HepG2 (cell line): ENCODE results near the gene ASPM.

Experiments
- CAMTA2 ChIP-seq: sonication (generic); formaldehyde crosslinking; IDR thresholded peaks from 2 replicates; pipeline ENCODE4 v1.4.0; 2020; ENCODE audit warnings: mild to moderate bottlenecking, missing genetic modification reagents, borderline replicate concordance
- EP300 ChIP-seq, 3 experiments: sonication (generic) in 1 of 3; formaldehyde crosslinking in 1 of 3; IDR thresholded peaks; 2 replicates each; pipeline versions ENCODE4 v1.5.1 to v1.6.1; 2011 to 2020; ENCODE audit warnings: low read depth in 2 of 3, low read length in 2 of 3, borderline replicate concordance in 1 of 3, improper control_type of control experiment in 1 of 3, mild to moderate bottlenecking in 1 of 3, missing genetic modification reagents in 1 of 3, moderate library complexity in 1 of 3
- HNF4G ChIP-seq, 2 experiments: sonication (generic) in 1 of 2; formaldehyde crosslinking in 1 of 2; IDR thresholded peaks; 2 replicates each; pipeline versions ENCODE4 v1.4.0 to v1.6.1; 2011 to 2020; ENCODE audit warnings: borderline replicate concordance in 2 of 2, low read depth in 2 of 2, mild to moderate bottlenecking in 2 of 2, low read length in 1 of 2, missing genetic modification reagents in 1 of 2, moderate library complexity in 1 of 2
- HNRNPUL1 ChIP-seq: fragments of 200-400 bp; formaldehyde crosslinking; IDR thresholded peaks from 2 replicates; pipeline ENCODE4 v1.6.1; 2017; ENCODE audit warnings: low read depth, mild to moderate bottlenecking, low read length, moderate library complexity
- MEIS2 ChIP-seq: sonication (generic); formaldehyde crosslinking; IDR thresholded peaks from 2 replicates; pipeline ENCODE4 v1.9.0; 2021; ENCODE audit warnings: mild to moderate bottlenecking, missing genetic modification reagents
- POLR2AphosphoS5 ChIP-seq: IDR thresholded peaks from 2 replicates; pipeline ENCODE4 v1.6.1; 2012; ENCODE audit warnings: low read depth, low read length
- TCF7 ChIP-seq: sonication (generic); IDR thresholded peaks from 2 replicates; pipeline ENCODE4 v1.6.1; 2016; ENCODE audit warnings: antibody characterized with exemption, low read depth
- TEAD2 ChIP-seq: sonication (generic); formaldehyde crosslinking; IDR thresholded peaks from 2 replicates; pipeline ENCODE4 v1.9.0; 2021; ENCODE audit warnings: missing genetic modification reagents
- ZFX ChIP-seq: sonication (generic); formaldehyde crosslinking; IDR thresholded peaks from 2 replicates; pipeline ENCODE4 v1.4.0; 2020; ENCODE audit warnings: mild to moderate bottlenecking, low read depth, missing genetic modification reagents, moderate library complexity
- ZNF562 ChIP-seq: sonication (generic); formaldehyde crosslinking; IDR thresholded peaks from 2 replicates; pipeline ENCODE4 v1.8.0; 2022; ENCODE audit warnings: missing genetic modification reagents, borderline replicate concordance
- ZNF674 ChIP-seq: sonication (generic); formaldehyde crosslinking; IDR thresholded peaks from 2 replicates; pipeline ENCODE4 v1.5.0; 2020; ENCODE audit warnings: low read depth, mild to moderate bottlenecking, missing genetic modification reagents
- TF ChIP-seq, protein P1 (sequence below): sonication (generic); formaldehyde crosslinking; IDR thresholded peaks from 2 replicates; pipeline ENCODE4 v1.5.0; 2020; ENCODE audit warnings: missing genetic modification reagents
- TF ChIP-seq, protein P2 (sequence below): sonication (generic); formaldehyde crosslinking; IDR thresholded peaks from 2 replicates; pipeline ENCODE4 v1.5.0; 2020; ENCODE audit warnings: mild to moderate bottlenecking, missing genetic modification reagents, moderate library complexity
- TF ChIP-seq, protein P3 (sequence below): sonication (generic); formaldehyde crosslinking; IDR thresholded peaks from 2 replicates; pipeline ENCODE4 v1.8.0; 2022; ENCODE audit warnings: mild to moderate bottlenecking, missing genetic modification reagents

DNA sequence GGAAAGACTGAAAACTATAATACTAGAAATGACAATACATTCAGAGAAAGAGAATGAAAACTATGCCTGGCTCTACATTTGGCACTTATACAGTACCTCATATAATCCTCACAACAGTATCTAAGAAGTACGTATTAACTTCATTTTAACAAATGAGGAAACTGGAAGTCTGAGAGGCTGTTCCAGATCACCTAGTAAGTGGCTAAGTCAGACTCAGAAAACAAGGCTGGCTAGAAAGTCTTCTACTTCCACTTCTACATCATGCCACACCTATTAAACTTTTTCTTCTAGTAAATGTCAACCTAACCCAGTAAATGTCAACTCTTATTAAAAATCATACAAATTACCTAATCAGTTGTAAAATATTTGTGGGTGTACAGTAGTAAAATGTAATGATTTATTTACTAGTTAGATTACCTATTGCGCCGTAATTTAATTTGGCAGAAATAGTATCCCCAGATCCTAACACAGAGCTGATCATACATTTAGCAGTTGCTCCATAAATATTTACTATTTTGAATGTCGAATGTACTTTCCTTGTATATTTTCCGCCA, 36.8 kb upstream of the ASPM start:
- no peak for TF ChIP-seq MEIS2 (CRISPR knock-in tag)
- no peak for TF ChIP-seq HNRNPUL1
- TF ChIP-seq TCF7: no peak
- no peak for TF ChIP-seq ZFX
- TF ChIP-seq ZNF562 (CRISPR knock-in tag): no peak
- TF ChIP-seq, protein P1, sequence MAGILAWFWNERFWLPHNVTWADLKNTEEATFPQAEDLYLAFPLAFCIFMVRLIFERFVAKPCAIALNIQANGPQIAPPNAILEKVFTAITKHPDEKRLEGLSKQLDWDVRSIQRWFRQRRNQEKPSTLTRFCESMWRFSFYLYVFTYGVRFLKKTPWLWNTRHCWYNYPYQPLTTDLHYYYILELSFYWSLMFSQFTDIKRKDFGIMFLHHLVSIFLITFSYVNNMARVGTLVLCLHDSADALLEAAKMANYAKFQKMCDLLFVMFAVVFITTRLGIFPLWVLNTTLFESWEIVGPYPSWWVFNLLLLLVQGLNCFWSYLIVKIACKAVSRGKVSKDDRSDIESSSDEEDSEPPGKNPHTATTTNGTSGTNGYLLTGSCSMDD (CRISPR knock-in tag): no peak
- TF ChIP-seq TEAD2 (CRISPR knock-in tag): no peak
- no peak for TF ChIP-seq ZNF674
- TF ChIP-seq CAMTA2: no peak
- TF ChIP-seq POLR2AphosphoS5: no peak
- TF ChIP-seq, protein P2, sequence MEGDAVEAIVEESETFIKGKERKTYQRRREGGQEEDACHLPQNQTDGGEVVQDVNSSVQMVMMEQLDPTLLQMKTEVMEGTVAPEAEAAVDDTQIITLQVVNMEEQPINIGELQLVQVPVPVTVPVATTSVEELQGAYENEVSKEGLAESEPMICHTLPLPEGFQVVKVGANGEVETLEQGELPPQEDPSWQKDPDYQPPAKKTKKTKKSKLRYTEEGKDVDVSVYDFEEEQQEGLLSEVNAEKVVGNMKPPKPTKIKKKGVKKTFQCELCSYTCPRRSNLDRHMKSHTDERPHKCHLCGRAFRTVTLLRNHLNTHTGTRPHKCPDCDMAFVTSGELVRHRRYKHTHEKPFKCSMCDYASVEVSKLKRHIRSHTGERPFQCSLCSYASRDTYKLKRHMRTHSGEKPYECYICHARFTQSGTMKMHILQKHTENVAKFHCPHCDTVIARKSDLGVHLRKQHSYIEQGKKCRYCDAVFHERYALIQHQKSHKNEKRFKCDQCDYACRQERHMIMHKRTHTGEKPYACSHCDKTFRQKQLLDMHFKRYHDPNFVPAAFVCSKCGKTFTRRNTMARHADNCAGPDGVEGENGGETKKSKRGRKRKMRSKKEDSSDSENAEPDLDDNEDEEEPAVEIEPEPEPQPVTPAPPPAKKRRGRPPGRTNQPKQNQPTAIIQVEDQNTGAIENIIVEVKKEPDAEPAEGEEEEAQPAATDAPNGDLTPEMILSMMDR (CRISPR knock-in tag): no peak
- TF ChIP-seq HNF4G (IDR thresholded peaks at IDR 0.05; ENCODE audit: borderline replicate concordance, low read depth, low read length): no peak
- TF ChIP-seq HNF4G (CRISPR knock-in tag; IDR thresholded peaks at IDR 0.05; ENCODE audit: borderline replicate concordance, low read depth): no peak
- TF ChIP-seq, protein P3, sequence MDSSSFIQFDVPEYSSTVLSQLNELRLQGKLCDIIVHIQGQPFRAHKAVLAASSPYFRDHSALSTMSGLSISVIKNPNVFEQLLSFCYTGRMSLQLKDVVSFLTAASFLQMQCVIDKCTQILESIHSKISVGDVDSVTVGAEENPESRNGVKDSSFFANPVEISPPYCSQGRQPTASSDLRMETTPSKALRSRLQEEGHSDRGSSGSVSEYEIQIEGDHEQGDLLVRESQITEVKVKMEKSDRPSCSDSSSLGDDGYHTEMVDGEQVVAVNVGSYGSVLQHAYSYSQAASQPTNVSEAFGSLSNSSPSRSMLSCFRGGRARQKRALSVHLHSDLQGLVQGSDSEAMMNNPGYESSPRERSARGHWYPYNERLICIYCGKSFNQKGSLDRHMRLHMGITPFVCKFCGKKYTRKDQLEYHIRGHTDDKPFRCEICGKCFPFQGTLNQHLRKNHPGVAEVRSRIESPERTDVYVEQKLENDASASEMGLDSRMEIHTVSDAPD (CRISPR knock-in tag): no peak
- no peak for TF ChIP-seq EP300 (IDR thresholded peaks at IDR 0.05; ENCODE audit: low read depth in 2 of 2, low read length in 2 of 2)
- no peak for TF ChIP-seq EP300 (CRISPR knock-in tag; IDR thresholded peaks at IDR 0.05; ENCODE audit: borderline replicate concordance)
